VCaP (cell line): ENCODE results near the gene BANF1.

ENCODE experiments used
- H3K27ac ChIP-seq: fragments of 450-650 bp; 2 replicates; pipeline ENCODE4 v1.5.1; 2017
- CTCF ChIP-seq: fragments of 450-650 bp; conservative IDR thresholded peaks from 2 replicates; pipeline ENCODE4 v1.5.1; 2017; ENCODE audit warnings: mild to moderate bottlenecking, moderate library complexity

The BANF1 gene

GRCh38 chr11:66036334-66036710 lies 34.0 kb downstream of the BANF1 start:
- peak overlapping the region; percentile 25 for H3K27ac ChIP-seq
- TF ChIP-seq CTCF, result no peak

GRCh38 chr11:66037327-66037726 lies 35.0 kb downstream of the BANF1 start:
- H3K27ac ChIP-seq, result no peak overlapping the region
- TF ChIP-seq CTCF, result no peak

DNA sequence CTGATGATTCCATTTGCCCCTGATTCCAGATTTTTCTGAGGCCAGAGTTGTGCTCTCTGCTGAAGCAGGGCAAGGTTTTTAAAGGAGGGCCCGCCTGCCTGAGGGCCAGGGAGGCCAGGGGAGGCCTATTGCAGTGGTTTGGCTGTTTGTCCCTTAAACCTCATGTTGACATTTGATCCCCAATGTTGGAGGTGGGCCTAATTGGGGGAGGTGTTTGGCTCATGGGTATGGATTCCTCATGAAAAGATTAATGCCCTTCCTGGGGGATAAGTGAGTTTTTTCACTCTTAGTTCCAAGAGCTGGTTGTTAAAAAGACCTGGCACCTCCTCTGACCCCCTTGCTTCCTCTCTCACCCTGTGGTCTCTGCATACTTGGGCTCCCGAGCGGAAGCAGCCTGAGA lies 37.5 kb downstream of the BANF1 start:
- no peak overlapping the region for H3K27ac ChIP-seq
- no peak for TF ChIP-seq CTCF

- H3K27ac ChIP-seq, result no peak overlapping the region
- TF ChIP-seq CTCF, result no peak
Observed at GRCh38 chr11:66042227-66042995, 40.1 kb downstream of the BANF1 start.

- H3K27ac ChIP-seq, result no peak overlapping the region
- TF ChIP-seq CTCF, result no peak
Observed at GRCh38 chr11:66042996-66043906, 40.9 kb downstream of the BANF1 start.

DNA sequence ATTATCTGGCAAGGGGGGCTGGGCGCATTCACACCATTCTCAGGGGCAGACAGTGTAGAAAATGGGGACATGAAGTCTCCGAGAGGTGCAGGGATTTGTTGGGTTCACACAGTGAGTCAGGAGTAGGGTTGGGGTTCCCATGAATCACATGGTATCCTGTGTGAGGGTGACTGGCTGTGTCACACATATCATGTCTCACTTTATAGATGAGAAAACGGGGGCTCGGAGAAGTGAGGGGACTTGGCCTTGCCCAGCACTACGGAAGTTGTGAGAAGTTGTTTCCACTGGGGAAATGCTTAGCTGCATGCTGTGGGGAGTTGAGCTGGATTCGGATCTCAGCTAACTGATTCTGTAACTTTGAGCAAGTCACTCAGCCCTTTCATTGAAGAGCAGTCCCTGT lies 42.5 kb downstream of the BANF1 start:
- TF ChIP-seq CTCF, result no peak
- no peak overlapping the region for H3K27ac ChIP-seq

DNA sequence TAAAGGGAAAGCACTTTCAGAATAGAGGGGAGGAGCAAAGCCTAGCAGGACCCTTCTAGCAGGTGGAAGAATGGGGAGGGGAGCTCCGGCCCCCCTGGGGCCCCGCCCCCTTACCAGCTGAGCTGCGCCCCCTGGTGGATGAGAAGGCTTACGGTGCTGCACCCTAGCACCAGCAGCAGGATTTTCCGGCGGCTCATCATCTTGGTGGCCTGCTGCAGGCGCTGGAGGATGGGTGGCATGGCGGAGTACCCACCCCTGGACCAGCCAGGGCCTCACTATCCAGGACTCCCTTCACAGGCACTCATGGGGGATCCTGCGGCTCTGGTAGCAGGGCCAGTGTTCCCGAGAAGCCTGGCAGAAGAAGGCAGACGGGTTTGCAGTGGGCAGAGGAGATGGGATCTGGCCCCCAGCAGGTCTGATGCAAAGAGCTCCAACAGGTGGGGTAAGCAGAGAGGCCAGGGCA lies 42.9 kb downstream of the BANF1 start:
- peak overlapping the region; percentile 34; the same call in 1 of the 2 replicates for H3K27ac ChIP-seq
- TF ChIP-seq CTCF, result peak; percentile 100
